ENCODE measurements around the gene MRPL1. TPM values are rescaled to one million over a fixed set of nuclear protein-coding genes. Genes with fewer than 3 reads are reported as not detected.
A peak's percentile ranks its signal among the peaks of the same experiment; 100 is the strongest.

The MRPL1 gene
- total and polyA plus RNA-seq, 9 of the 15 experiments (the other 6 are each of a cell fraction or from before 2014, with no cell fraction given): 38.4 to 75.7 (median 63.7) TPM

DNA sequence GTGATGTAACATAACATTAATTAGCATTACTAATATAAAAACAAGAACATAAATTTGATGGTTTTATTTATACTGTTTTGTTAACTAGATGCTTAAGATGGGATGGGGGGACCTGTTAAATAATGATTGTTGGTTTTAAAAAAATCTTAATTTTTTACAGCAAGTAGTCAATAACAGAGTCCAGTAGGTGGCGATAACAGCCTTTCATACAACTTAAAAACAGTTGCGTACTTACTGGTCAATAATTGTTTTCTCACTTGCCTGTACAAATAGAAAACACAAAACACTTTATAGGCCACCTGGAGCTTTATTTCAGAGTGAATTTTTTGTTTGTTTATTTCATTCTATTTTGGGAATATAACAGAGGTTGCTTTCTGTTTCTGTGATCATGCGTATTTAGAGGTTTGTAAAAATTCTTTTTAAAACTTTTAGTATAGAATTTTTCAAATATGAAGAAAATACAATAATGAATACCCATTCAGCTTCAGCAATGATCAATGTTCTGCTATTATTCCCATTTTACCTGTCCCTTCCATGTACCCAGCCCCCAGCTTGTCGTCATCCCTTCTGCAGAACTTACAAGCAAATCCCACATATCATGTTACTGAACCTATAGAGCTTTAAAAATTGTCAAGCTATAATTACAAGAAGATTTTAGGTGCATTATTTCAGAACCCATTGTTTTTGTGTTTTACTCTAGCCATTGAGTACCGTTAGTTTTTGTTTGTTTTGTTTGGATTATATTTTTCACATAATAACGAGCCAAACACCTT, 97.1 kb downstream of the MRPL1 start (continued):
- TF ChIP-seq, protein P1, sequence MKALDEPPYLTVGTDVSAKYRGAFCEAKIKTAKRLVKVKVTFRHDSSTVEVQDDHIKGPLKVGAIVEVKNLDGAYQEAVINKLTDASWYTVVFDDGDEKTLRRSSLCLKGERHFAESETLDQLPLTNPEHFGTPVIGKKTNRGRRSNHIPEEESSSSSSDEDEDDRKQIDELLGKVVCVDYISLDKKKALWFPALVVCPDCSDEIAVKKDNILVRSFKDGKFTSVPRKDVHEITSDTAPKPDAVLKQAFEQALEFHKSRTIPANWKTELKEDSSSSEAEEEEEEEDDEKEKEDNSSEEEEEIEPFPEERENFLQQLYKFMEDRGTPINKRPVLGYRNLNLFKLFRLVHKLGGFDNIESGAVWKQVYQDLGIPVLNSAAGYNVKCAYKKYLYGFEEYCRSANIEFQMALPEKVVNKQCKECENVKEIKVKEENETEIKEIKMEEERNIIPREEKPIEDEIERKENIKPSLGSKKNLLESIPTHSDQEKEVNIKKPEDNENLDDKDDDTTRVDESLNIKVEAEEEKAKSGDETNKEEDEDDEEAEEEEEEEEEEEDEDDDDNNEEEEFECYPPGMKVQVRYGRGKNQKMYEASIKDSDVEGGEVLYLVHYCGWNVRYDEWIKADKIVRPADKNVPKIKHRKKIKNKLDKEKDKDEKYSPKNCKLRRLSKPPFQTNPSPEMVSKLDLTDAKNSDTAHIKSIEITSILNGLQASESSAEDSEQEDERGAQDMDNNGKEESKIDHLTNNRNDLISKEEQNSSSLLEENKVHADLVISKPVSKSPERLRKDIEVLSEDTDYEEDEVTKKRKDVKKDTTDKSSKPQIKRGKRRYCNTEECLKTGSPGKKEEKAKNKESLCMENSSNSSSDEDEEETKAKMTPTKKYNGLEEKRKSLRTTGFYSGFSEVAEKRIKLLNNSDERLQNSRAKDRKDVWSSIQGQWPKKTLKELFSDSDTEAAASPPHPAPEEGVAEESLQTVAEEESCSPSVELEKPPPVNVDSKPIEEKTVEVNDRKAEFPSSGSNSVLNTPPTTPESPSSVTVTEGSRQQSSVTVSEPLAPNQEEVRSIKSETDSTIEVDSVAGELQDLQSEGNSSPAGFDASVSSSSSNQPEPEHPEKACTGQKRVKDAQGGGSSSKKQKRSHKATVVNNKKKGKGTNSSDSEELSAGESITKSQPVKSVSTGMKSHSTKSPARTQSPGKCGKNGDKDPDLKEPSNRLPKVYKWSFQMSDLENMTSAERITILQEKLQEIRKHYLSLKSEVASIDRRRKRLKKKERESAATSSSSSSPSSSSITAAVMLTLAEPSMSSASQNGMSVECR (CRISPR knock-in tag; IDR thresholded peaks at IDR 0.05): no peak
- TF ChIP-seq, protein P2, sequence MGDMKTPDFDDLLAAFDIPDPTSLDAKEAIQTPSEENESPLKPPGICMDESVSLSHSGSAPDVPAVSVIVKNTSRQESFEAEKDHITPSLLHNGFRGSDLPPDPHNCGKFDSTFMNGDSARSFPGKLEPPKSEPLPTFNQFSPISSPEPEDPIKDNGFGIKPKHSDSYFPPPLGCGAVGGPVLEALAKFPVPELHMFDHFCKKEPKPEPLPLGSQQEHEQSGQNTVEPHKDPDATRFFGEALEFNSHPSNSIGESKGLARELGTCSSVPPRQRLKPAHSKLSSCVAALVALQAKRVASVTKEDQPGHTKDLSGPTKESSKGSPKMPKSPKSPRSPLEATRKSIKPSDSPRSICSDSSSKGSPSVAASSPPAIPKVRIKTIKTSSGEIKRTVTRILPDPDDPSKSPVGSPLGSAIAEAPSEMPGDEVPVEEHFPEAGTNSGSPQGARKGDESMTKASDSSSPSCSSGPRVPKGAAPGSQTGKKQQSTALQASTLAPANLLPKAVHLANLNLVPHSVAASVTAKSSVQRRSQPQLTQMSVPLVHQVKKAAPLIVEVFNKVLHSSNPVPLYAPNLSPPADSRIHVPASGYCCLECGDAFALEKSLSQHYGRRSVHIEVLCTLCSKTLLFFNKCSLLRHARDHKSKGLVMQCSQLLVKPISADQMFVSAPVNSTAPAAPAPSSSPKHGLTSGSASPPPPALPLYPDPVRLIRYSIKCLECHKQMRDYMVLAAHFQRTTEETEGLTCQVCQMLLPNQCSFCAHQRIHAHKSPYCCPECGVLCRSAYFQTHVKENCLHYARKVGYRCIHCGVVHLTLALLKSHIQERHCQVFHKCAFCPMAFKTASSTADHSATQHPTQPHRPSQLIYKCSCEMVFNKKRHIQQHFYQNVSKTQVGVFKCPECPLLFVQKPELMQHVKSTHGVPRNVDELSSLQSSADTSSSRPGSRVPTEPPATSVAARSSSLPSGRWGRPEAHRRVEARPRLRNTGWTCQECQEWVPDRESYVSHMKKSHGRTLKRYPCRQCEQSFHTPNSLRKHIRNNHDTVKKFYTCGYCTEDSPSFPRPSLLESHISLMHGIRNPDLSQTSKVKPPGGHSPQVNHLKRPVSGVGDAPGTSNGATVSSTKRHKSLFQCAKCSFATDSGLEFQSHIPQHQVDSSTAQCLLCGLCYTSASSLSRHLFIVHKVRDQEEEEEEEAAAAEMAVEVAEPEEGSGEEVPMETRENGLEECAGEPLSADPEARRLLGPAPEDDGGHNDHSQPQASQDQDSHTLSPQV (IDR thresholded peaks at IDR 0.05): no peak
- TF ChIP-seq ZKSCAN1 (IDR thresholded peaks at IDR 0.05; ENCODE audit: low read depth, low read length) (no peak), ZNF384 (IDR thresholded peaks at IDR 0.05; ENCODE audit: low read depth, low read length) (0 out of 2 replicates have a peak, but pooled peaks have one; percentile 44)

All from K562 (cell line).